GM18867 (cell line): ENCODE data around the gene CPXM1.
"Not testable (repeated sequence)": the region's sequence is repeated elsewhere in the genome, so short reads cannot be mapped to it uniquely, and the experiment has no call there.

Experiments used
- ATAC-seq: cut with Tn5 transposase; IDR thresholded peaks from one replicate; pipeline ENCODE4 v1.9.1; 2021; ENCODE audit warnings: mild to moderate bottlenecking, moderate library complexity; ENCODE audit not compliant: unreplicated experiment

Gene CPXM1

DNA sequence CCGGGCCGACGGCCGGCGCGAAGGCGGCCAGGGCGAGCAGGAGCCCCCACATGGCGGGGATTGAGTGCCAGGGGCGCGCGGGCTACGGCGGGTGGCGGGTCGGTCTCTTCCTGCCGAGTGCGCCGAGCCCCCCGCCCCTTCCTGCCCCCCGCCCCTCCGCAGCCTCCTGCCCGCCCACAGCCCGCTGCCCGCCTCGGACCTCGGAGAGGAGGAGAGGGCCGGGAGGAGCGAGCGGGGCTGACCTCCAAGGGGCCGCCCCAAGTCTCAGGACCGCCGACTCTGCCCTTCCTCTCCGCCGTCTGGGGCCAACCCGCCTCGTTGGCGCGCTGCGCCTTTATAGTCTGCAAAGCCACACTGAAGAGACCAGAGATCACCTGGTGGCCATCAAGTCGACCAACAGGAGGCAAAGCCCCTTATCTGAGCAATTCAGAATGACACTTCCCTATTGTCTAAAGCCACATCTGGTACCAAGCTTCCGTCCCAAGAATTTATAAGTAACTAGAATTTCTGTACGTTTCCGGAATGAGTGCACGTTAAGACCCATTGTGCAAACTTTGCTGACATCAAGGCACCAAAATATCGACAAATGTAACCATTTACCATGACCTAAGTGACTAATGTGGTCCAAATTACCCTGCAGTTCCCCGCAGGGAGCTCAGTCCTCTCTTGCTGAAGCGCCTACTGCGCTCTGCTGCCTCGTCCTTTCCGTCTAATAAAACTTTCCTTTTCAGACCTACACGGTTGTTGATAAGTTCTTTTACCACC lies at the start of gene CPXM1:
Gene CPXM1 (minus strand): TSS at position 107 of the 765 bp plus-strand sequence. CDS start 55 bp downstream, at position 52.
- ATAC-seq: no peak

DNA sequence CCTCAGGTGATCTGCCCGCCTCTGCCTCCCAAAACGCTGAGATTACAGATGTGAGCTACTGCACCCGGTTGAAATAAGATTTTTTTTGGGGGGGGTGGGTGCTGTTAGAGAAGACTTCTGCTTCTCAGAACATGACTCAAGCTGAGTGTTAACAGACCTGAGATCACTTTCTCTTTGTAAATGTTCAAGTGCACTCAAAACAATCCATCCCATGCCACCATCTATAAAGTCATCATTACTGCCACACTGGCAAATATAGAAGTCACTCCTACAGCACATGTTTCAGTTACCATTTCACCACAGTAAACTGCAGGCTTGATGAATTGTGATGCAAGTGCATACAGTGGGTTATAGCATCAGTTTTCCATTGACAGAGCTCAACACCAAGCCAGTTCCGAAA lies 49.1 kb upstream of the CPXM1 start:
- ATAC-seq: no peak

- ATAC-seq: no peak
These were observed 47.4 kb upstream of the CPXM1 start for GRCh38 chr20:2847802-2848201.

DNA sequence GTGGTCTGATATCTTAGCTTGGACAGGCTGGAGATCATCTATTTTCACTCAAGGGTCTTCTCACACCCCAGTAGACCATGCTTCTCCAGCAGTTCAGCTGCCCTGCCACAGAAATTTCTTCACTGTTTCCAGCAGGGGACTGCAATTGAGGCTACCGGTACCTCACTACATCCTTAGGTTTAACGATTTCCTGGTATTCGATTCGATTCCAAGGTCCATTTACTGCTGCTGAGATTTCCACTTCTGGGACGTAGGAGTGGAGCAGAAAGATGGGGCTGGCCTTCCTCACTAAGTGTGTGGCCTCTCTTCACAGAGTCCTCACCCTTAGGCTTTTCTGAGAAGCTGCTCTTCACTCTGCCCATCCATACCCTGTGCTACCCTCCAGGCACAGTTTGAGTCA lies 46.3 kb upstream of the CPXM1 start:
- no peak for ATAC-seq

- no peak for ATAC-seq
These were observed 45.2 kb upstream of the CPXM1 start for GRCh38 chr20:2845607-2846006.

- ATAC-seq: peak; percentile 30
These were observed 40.6 kb upstream of the CPXM1 start for GRCh38 chr20:2840967-2841531.

GRCh38 chr20:2840138-2840966 lies 39.9 kb upstream of the CPXM1 start, which contains the start of the genes PCED1A and VPS16:
Gene PCED1A, minus strand, starts transcription at chr20:2840655. Its CDS starts 743 bp downstream, at chr20:2839912.
Gene VPS16, plus strand, starts transcription at chr20:2840745. Its CDS starts 30 bp downstream, at chr20:2840775.
- ATAC-seq: peak; percentile 95

DNA sequence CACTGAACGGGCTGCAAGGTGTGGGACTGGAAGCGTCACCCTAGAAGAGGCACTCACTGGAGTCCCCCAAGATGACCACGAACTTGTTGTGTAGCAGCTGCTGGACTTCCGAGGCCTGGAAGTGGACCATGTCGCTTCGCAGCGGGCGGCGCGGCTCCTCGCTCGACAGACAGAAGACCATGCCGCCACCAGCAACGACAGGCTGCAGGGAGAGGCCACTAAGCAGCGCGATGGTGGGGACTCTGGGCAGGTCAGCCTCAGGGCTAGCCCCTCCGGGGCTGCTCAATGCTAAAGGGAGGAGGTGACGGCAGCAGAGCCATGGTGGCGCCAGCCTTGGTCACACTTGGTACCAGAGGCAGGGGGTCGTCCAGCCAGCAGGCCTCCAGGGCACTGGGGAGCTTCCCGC lies 39.3 kb upstream of the CPXM1 start:
- no peak for ATAC-seq

GRCh38 chr20:2838847-2839671 lies 38.6 kb upstream of the CPXM1 start:
- ATAC-seq: no peak

DNA sequence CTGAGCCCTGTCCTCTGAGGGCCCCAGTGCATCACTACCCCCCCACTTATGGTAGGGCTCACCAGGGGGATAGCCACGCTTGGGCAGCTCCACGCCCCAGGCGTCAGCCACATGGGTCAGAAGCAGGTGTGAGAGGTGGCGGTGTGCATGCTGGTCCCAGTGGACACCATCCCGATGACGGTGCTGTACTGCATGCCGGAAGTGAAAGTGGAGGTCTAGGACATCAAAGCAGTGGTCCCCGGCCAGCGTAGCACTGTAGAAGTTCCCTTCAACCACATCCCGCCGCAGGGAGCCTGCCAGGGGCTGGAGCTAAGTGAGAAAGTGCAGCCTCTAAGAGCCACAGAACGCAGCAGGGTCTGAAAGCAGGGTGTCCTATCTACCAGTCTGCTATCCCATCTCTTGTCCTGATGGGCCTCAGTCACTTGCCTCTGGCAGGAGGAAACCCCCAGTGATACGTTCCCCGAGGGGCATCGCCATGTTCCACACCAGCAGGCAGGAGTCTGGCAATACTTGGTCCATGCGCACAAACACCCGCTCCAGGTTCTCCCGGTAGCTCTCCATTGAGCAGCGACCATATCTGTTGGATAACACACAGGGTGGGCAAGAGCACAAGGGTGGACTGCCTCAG lies 37.9 kb upstream of the CPXM1 start:
- no peak for ATAC-seq

GRCh38 chr20:2837221-2837960 lies 37.0 kb upstream of the CPXM1 start:
- ATAC-seq: no peak

DNA sequence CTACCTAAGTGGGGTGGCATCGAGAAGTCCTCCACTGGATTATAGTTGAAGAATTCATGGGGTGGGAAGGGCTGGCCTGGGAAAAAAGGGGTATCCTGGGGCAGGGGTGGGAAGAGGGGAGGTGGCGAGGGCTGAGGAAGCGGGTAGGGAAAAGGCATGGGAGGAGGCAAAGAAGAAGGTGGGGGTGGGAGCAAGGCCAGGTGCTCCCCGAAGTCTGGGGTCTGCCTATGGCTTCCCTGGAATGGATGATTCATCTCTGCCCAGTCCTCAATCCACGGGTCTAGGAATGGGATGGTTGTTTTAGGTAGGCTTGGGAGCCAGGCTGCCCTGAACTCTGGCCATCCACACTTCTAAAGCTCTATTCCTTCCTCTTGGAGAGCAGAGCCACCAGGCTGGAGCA lies 35.6 kb upstream of the CPXM1 start:
- ATAC-seq: no peak

- no peak for ATAC-seq
These were observed 34.9 kb upstream of the CPXM1 start for GRCh38 chr20:2835331-2835796.

DNA sequence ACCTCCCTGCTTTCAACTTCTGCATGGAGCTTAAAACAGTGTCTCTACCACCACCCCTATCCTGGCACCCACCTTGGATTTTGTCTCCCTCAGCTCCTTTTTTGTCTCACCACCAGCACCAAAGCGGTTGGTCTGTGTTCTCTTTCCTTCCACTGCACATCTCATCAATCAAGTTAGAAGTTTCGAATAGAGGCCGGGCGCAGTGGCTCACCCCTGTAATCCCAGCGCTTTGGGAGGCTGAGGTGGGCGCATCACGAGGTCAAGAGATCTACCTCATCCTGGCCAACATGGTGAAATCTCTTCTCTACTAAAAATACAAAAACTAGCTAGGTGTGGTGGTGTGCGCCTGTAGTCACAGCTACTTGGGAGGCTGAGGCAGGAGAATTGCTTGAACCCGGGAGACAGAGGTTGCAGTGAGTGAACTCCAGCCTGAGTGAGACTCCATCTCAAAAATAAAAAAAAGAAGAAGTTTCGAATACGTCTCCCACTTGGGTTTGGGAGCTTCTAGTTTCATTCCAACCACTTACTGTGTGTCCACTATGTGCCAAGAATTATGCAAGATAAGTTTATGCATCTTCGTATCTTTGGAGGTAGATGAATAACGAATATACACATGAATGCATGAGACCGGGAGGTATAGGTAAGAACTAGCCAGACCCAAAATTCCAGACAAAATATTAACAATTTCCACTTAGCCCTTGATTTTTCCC lies 34.1 kb upstream of the CPXM1 start:
- ATAC-seq: no peak

DNA sequence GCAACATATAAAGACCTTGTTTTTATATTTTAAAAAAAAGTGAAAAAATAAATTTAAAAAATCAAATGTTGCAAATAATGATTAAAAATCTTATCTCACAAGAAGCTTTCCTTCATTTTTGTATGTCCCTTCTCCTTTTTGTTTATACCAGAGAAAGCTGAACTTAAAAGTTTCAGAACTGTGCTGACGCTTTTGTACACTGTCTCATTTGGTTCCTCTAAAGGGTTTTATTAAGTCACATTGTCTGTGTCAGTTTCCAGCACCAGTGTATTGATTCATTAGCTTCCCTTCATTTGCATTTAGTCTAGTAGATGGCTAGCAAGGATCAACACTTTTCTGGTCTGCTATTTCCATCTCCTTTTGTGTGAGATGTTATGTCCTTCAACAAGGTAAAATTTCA lies 33.3 kb upstream of the CPXM1 start:
- no peak for ATAC-seq

DNA sequence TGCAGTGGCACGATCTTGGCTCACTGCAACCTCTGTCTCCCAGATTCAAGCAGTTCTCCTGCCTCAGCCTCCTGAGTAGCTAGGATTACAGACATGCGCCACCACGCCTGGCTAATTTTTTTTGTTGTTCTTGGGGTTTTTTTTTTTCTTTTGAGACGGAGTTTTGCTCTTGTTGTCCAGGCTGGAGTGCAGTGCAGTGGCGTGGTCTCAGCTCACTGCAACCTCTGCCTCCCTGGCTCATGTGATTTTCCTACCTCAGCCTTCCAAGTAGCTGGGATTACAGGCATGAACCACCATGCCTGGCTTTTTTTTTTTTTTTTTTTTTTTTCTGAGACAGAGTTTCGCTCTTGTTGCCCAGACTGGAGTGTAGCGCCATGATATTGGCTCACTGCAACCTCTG lies 30.8 kb upstream of the CPXM1 start:
- not testable (repeated sequence) for ATAC-seq

DNA sequence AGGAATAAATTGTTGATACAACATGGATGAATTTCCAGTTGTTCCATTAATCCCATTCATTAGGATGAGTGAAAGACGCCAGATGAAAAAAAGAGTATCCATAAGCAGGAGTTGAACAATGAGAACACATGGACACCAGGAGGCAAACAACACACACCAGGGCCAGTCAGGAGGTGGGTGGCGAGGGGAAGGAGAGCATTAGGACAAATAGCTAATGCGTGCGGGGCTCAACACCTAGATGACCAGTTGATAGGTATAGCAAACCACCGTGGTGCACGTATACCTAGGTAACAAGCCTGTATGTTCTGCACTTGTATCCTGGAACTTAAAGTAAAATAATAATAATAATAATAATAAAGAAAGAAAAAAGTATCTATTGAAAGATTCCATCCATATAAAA lies 28.9 kb upstream of the CPXM1 start:
- no peak for ATAC-seq

- ATAC-seq: no peak
These were observed 26.2 kb upstream of the CPXM1 start for GRCh38 chr20:2826655-2827054.

DNA sequence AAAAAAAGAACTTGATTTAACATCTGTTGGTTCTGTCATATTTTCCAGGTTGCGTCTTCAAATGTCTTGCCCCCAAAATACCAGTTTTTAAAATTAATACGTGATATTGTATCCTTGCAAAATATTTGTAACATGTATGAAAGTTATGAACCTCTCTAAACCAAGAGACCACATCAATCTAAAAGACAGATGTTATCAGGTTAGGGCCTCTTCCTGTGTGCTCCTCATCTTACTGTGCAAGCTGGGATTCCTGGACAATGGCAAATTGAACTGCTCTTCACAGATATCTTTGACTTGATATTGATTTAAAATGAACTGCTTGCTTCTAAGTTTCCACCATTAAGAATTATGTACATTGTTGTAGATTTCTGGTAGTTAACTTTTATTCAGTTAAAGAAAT lies 25.3 kb upstream of the CPXM1 start:
- no peak for ATAC-seq
